COLO829 (cell line): ENCODE results near the gene TEX12.
"Not testable (repeated sequence)": the region's sequence is repeated elsewhere in the genome, so short reads cannot be mapped to it uniquely, and the experiment has no call there.

Experiments used
- DNase-seq: peaks from one replicate; pipeline ENCODE4 v3.0.0; 2012; ENCODE audit warnings: low spot score

TEX12 gene

DNA sequence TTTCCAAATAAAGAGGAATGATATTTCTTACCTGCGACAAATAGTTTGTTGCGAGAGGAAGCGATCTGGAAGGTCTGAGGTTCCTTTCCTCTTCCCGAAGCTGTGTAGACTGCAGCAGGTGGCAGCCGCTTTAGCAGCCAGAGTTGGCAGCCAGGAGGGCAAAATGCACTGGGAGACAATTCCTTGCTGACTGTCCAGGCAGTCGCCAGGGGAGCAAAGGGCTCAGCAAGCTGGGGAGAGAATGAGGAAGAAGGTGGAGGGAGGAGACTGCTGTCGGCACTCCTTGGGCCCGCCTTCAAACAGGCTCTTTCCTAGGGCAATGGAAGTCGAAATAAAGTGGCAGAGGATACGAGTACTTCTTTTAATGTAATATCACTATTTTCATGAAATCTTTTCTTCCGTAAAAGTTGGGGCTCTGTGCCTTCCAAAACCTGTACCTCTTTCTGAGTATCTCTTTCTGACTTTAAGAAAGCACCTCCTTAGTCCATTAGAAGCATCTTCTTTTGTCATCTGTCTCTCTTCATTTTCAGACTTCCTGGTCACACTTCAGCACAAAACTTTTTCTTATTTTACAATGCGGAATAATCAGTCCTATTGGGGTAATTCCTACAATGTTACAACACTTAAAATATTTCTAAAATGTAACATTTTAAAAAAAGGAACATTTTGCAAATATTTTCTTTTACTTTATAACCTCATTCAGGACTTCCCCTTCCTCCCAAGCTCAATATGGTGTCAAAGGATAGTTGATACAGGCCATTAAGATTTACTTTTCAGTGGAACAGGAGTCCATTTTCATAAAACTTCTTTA is 3.1 kb upstream of the TEX12 start, which contains the start of gene IL18:
IL18 (minus strand) TSS at position 220 of the 811 bp plus-strand sequence. CDS start 9,041 bp downstream, outside the sequence.
- no peak for DNase-seq

DNA sequence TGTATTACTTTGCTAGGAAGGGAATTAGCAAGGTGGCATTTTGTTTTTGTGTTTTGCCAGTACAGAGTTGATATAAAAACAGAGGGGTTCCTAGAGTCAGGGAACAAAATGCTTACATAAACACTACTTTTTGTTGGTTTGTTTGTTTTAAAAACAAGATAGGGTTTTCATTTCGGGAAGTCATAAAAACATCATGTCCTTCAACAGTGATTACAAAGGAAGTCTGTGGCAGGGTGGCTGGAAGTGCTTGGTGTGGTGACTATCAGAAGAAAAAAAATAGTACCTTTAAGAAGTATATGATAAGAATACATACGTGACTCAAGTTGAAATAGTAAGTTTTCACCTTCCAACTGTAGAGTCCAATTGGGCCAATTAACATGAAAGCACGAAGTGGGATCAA is 2.1 kb upstream of the TEX12 start:
- DNase-seq: no peak

DNA sequence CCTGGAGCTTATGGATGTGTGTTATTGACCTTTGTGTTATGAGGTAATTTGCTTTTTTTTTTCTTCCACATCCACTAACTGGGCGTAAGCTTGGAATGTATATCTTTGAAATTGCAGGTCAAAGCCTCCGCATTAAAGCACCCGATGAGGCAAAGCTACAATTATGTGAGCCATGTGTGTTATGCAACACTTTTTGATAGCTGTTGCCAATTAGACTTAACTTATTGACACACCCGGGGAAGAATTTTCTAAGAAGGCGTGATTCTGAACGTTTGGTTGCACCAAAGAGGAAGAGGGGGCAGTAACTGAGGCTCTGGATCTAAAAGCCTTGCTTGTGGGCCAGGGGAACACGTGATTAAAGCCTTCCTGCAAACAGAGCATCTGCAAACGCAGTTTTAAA is 610 bp upstream of the TEX12 start:
- DNase-seq: no peak

DNA sequence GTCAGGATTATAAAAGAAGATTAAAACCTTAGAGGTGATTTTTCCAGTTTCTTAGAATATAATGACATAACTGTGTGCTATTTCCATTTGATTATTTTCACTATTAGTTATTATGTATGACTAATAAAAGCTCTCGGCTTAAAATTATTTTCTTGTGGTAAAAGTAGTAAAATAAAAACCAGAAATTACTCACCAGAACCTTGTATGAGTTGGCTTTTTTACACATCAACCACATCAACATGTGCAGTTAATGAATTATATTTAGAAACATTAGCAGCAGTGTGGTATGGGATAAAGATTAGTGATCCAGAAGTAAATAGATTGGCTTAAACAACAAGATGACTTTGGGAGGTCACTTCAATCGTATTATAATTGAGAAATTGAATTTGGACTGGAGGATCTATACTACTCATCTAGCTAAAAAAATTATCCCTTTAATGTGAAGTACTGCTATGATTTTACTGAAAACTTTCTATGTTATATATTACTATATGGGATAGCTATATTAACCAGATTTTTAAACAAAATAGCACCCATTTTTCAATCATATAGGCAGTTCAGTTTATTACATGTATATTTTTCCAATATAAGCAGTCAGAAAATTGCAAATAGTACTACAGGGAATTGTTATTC is 5.3 kb downstream of the TEX12 start:
- no peak for DNase-seq

DNA sequence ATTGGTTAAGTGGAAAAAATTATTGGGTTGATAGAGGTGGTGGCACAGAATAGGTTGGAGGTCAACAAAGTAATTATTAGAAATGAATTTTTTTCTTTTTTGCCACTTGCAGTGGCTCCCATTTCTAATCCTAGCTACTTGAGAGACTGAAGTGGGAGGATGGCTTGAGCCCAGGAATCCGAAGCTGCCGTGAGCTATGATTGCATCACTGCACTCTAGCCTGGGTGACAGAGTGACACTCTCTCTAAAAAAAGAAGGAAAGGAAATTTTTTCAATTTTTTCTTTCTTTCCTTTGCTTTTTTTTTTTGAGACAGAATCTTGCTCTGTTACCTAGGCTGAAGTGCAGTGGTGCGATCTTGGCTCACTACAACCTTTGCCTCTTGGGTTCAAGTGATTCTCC is 6.0 kb downstream of the TEX12 start:
- no peak for DNase-seq

DNA sequence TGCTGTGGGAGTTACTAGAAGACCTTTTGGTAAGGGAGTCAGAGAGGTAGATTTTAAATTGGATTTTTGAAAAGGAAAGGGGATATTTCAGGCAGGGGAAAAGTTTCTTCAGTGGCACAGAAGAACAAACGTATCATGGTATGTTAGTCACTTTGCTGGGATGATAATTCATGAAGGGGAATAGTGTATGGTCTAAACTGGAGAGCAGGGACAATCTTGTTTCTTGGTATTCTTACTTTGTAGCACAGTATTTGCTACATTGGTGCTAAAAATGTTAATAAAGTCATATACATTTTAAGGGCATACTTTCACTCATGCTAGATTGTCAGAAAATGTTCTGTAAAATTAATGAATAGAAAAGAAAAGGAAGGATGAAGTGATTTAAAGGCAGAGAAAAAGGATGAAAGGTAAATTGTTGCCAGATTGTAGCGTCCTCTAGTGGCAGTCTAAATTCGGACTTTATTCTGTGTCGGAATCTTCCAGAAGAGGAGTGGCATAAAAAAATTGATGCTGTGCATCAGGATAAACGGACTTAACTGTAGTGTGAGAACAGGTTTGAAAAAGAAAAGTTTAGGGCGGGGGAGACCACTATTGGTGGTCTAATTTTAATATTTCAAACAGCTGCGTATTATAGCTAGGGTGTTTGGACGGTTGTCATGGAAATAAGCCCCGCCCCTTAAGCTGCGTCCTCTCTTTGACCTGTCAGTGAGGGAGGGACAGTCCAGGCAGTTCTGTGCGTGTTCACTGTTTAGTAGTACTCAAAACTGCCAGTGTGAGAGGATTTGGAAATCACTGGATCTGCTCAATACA is 7.8 kb downstream of the TEX12 start, which contains the start of gene BCO2:
BCO2 (plus strand) TSS at position 724 of the 810 bp plus-strand sequence. CDS start 90 bp downstream, outside the sequence.
- peak; percentile 72 for DNase-seq

DNA sequence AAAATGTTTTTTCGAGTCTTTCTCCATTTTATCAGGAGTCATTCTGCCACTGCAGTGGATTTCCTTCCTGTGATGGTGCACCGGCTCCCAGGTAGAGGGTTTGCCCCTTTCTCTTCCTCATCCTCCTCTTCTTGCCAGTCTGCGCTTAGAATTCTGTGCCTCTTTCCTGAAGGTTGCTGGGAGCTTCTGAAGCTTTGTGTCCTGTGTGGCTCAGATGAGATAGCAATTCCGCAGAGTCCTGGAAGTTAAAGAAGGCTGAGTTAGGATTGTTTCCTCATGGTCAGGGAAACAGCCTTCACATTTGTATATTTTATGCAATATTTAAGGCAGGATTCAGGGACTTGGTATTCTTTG is 8.4 kb downstream of the TEX12 start:
- DNase-seq: no peak

DNA sequence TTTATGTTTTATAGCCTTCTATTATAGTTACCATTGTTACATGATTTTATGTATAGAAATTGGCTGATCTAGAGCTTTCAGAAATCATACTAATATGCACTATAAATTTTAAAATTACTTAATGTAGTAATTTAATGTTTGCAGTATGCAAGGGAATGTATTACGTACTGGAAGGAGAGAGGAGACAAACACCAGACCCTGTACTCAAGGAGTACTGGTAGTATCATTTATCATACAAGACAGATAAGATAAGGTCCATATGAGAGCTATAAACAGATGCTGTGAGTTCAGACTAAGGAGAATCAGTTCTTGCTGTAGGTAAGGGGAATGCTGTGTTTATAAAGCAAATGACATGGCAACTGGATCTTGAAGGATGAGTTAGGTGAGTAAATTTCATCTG is 8.9 kb downstream of the TEX12 start:
- no peak for DNase-seq

DNA sequence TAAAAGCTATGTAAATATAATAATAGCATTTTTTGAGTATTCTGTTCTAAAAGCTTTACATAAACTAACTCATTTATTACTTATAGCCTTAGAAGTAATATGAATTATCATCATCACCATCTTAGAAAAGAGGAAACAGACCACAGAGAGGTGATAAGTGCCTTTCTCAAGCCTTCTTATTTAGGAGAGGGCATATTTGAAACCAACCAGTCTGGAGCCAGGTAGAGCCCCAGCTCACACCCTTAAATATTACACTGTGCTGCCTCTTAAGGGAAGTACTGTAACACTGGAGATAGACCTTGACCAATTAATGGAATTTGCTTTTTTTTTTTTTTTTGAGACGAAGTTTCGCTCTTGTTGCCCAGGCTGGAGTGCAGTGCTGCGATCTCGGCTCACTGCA is 10.4 kb downstream of the TEX12 start:
- no peak for DNase-seq

DNA sequence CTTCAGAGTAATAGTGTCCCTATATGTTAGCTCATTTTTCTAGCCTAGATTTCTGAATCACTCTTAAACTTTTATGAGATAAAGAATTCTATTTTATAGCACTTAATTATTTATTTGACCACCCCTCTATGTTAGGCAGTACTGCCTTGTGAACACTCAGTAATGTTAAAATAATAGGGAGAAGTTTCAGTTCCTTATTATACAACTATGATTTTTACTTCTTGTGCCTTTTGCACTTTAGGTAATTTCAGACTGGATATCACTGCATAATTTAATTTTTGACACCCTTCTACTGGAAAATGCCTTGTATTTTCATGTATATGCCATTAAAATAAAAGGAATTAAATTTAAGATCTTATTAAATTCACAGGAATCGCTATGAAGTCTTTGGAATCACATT is 11.3 kb downstream of the TEX12 start:
- no peak for DNase-seq

DNA sequence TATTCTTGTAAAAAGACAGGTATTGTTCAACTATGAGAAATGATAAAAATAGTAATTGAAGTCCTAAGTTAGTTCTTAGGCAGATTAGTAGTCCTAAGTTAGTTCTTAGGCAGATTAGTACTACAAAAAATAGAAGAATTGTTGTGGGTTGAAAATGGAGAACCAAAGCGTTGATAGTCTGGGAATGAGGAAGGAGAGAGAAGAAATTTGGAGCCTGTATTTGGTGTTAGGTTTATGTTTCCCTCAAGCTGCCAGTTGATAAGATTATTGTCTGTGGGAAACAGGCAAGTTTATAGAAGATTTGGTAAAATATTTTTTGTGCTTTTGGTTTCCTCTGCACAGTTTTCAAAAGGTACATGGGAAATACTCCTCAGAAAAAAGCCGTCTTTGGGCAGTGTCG is 11.8 kb downstream of the TEX12 start:
- DNase-seq: no peak

DNA sequence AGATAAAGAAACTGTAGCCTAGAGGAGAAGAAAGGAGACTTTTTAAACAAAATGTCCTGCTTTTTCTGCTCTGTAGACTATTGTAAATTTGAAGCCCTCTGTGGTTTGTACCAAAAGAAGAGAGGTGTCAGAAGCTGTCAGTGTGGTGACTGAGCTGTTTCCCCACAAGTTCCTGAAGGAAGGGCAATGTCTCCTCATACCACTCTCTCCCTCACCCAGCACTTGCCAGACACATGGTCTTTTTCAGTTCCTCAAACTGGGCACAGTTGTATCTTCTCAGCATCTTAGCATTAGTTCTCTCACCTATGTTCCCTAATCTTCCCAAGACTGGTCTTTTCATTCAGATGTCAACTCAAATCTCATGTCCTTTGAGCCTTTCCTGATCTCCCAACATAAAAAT is 12.4 kb downstream of the TEX12 start:
- DNase-seq: no peak

DNA sequence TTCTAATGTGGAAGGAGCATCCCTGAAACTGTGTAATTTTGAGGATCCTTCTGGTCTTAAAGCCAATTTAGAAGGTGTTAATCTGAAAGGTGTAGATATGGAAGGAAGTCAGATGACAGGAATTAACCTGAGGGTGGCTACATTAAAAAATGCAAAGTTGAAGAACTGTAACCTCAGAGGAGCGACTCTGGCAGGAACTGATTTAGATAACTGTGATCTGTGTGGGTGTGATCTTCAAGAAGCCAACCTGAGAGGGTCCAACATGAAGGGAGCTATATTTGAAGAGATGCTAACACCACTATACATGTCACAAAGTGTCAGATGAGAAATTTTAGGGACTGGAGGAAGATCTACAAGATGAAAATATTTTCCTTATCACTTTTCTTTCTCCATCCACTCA is 15.7 kb downstream of the TEX12 start:
- DNase-seq: no peak

DNA sequence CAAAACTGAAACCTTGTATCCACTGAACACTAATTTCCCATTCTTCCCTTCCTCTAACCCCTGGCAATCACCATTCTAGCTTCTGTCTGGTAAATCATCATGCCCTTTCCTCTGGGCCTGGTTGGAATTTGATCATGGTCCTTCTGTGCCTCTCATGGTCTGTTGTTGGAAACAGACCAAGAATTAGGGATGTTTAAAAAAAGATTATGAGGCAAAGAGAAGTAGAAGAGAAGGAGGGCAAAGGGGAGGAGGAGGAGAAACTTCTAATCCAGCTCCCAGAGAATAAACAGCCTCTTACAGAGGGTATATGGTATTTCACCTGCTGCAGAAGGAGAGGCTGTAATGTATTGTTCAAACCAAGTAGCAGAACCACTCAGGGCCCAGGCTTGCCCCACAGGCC is 18.7 kb downstream of the TEX12 start:
- no peak for DNase-seq

DNA sequence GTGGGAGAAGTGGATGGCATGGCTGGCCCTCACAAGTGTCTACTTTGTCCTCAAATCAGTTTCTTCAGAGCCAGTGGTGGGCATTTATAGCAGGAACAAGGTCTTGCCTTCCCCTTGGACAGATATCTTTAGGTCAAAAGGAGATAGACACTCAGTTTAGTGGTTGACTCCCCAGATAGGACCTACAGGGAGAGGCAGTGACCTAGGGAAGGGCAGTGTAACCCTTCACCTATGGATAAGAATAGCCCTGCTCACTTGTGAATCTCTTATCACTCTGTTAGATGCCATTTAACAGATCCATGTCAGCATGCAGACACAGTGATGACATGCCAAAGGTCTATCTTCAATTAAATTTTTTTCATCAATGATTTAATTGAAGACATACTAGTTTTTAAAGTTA is 19.1 kb downstream of the TEX12 start:
- no peak for DNase-seq

DNA sequence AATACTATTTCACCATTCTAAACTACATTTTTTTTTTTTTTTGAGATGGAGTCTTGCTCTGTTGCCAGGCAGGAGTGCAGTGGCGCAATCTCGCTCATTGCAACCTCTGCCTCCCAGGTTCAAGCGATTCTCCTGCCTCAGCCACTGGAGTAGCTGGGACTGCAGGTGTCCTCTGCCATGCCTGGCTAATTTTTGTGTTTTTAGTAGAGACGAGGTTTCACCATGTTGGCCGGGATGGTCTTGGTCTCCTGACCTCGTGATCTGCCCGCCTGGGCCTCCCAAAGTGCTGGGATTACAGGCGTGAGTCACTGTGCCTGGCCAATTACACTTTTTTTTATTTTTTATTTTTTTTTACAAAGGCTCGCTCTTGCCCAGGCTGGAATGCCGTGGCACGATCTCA is 27.9 kb downstream of the TEX12 start:
- DNase-seq: not testable (repeated sequence)

DNA sequence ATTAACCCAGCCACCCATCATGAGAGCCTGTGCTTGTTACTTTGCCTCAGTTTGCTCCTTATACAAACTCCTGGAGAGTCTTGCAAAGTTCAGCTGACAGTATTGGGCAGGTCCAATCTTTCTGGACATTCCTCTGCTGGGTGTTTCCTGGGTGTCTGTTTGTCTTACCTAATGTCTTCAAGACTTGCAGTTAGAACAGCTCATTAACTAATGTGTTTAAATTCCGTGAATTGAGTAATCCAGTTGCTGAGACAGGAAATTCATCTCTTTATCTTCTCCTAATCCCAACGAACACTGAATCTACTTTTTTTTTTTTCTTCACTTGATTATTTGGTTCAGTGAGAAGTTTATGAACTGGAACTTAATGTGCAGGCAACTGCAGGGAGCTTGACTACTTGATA is 28.8 kb downstream of the TEX12 start:
- no peak for DNase-seq

DNA sequence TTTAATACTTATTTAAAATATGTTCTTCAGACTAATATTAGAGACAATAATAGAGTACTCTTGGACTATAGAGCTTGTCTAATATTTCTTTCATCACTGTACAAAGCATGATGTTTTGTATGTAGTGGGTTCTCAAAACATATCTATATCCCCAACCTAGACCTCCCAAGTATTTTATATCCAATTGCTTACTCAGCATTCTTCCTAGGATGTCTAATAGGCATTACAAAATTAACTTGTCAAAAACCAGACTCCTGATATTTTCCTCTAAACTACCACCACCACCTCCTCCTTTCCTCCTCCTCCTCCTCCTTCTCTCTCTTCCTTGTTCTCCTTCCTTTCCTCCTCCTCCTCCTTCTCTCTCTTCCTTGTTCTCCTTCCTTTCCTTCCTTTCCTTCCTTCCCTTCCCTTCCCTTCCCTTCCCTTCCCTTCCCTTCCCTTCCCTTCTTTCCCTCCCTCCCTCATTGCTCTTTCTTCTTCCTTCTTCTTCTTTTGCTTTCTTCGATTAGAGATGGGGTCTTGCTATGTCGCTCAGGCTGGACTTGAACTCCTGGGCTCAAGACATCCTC is 29.4 kb downstream of the TEX12 start:
- no peak for DNase-seq

DNA sequence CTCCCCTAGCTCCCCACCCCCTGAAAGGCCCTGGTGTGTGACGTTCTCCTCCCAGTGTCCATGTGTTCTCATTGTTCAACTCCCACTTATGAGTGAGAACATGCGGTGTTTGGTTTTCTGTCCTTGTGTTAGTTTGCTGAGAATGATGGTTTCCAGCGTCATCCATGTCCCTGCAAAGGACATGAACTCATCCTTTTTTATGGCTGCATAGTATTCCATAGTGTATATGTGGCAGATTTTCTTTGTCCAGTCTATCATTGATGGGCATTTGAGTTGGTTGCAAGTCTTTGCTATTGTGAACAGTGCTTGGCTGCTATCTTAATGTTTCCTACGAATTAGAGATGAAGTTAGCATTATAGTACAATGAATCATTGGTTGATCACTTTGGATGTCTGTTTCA is 31.9 kb downstream of the TEX12 start:
- not testable (repeated sequence) for DNase-seq

DNA sequence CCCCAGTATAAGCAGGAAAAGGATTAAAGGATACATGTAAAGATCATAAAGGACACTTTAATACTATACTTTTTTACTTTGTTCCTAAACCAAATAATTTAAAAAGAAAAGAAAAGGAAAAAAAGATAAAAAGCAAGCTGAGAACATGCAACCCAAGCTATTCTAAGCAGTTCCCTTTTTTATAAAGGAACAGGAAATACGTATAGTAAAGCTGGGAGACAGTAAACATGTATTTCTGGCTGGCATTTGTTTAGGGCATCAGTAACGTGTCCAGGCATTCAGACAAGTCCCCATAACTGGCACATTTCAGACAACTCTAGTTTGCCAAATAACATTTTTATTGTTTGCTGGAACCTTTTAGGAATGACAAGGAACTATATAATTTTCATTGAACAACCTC is 33.1 kb downstream of the TEX12 start:
- no peak for DNase-seq

DNA sequence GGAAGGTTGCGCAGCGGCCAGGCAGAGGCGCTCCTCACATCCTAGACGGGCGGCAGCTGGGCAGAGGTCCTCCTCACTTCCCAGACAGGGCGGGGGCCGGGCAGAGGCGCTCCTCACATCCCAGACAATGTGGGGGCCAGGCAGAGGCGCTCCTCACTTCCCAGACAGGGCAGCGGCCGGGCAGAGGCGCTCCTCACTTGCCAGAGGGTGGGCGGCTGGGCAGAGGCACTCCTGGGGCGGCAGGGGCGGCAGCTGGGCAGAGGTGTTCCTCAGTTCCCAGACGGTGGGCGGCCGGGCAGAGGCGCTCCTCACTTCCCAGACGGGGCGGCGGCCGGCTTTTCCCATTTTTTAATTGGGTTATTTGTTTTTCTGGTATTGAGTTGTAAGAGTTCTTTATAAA is 38.9 kb downstream of the TEX12 start:
- no peak for DNase-seq

DNA sequence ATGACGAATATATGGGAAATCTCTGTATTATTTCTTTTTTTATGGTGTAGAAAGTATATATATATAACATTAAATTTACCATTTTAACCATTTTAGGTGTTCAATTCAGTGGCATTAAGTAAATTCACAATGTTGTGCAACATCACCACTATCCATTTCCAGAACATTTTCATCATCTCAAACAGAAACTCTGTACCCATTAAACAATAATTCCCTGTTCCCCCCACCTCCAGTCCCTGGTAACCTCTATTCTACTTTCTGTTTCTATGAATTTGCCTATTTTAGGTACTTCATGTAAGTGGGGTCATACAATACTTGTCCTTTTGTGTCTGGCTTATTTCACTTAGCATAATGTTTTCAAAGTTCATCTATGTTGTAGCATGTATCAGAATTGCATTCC is 43.7 kb downstream of the TEX12 start:
- DNase-seq: no peak

DNA sequence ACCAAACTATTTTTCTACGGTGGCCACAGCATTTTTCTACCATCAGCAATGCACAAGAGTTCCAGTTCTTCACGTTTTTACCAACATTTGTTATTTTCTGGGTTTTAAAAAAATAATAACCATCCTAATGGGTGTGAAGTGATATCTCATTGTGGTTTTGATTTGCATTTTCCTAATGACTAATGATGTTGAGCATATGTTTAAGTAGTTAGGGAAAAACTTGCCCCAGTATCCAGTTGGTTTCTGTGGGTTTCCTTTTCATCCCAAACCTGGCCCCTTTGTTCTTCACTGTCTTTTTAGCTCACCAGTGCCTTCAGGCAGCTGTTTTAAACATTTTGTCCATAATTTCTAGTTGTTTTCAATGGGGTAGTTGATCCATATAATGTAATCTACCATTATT is 44.4 kb downstream of the TEX12 start:
- DNase-seq: no peak
